PFSK-1 (cell line): ENCODE measurements around the gene OSGIN1.

ENCODE experiments used
- POLR2AphosphoS5 ChIP-seq: IDR thresholded peaks from 2 replicates; pipeline ENCODE4 v1.6.1; 2012; ENCODE audit warnings: low read depth, mild to moderate bottlenecking, control low read depth, low read length, moderate library complexity
- REST ChIP-seq, 2 experiments: IDR thresholded peaks; 2 replicates each; pipeline versions ENCODE4 v1.6.1 to v1.8.0; 2011 to 2012; ENCODE audit warnings: low read depth in 2 of 2, low read length in 2 of 2, control low read depth in 1 of 2, inconsistent platforms in 1 of 2, mild to moderate bottlenecking in 1 of 2, moderate library complexity in 1 of 2; ENCODE audit not compliant: insufficient read depth in 1 of 2
- SIN3A ChIP-seq: IDR thresholded peaks from 2 replicates; pipeline ENCODE4 v1.6.1; 2012; ENCODE audit warnings: mild to moderate bottlenecking, low read length, moderate library complexity, borderline replicate concordance; ENCODE audit not compliant: insufficient read depth

GRCh38 chr16:83992624-83993023 is 39.6 kb downstream of the OSGIN1 start:
- TF ChIP-seq REST (IDR thresholded peaks at IDR 0.05; ENCODE audit: insufficient read depth in 1 of 2, low read depth in 2 of 2, low read length in 2 of 2): no peak
- no peak for TF ChIP-seq SIN3A
- TF ChIP-seq POLR2AphosphoS5: no peak
